Vagina (tissue), 2 donors: Measurements from ENCODE around the gene NPAP1. TPM values are rescaled to one million over a fixed set of nuclear protein-coding genes. Genes with fewer than 3 reads are reported as not detected.

ENCODE experiments used
- DNase-seq, 2 donors: peaks; one replicate each; pipeline ENCODE4 v3.0.0-alpha.2; 2017; ENCODE audit errors: extremely low spot score in 2 of 2
- H3K27ac ChIP-seq: fragments of 200-600 bp; sonication (generic); one replicate; pipeline ENCODE4 v1.5.1; 2019
- H3K27me3 ChIP-seq: fragments of 200-600 bp; sonication (generic); one replicate; pipeline ENCODE4 v1.5.1; 2019
- H3K36me3 ChIP-seq, 2 donors: fragments of 200-600 bp; sonication (generic); one replicate each; pipeline ENCODE4 v1.5.1; 2017 to 2019
- H3K4me1 ChIP-seq: fragments of 200-600 bp; sonication (generic); one replicate; pipeline ENCODE4 v1.5.1; 2019
- H3K4me3 ChIP-seq, 2 donors: fragments of 200-600 bp; sonication (generic); 1 replicate in 1 of 2; 2 replicates in 1 of 2; pipeline ENCODE4 v1.5.1; 2016 to 2019
- H3K9me3 ChIP-seq: fragments of 200-600 bp; sonication (generic); one replicate; pipeline ENCODE4 v1.5.1; 2019
- POLR2A ChIP-seq, 2 donors: fragments of 450-650 bp; IDR thresholded peaks; one replicate each; pipeline ENCODE4 v1.6.1; 2017; ENCODE audit warnings: antibody characterized with exemption in 2 of 2, mild to moderate bottlenecking in 2 of 2, moderate library complexity in 2 of 2
- POLR2AphosphoS5 ChIP-seq, 2 donors: sonication (generic); formaldehyde crosslinking; IDR thresholded peaks; one replicate each; pipeline ENCODE4 v1.9.0; 2017; ENCODE audit warnings: antibody characterized with exemption in 2 of 2, mild to moderate bottlenecking in 2 of 2, low read depth in 1 of 2; ENCODE audit not compliant: insufficient read depth in 1 of 2
- intact Hi-C: fragments of 100-400 bp; cut with DNase I; formaldehyde crosslinking; loops from one replicate; pipeline ENCODE4 v1.15.1; 2023
- total RNA-seq: library from RNA; depleted of rRNA; stranded (reverse); fragments of >200 nt; gene quantifications from one replicate; pipeline ENCODE4 v1.2.3, GENCODE V29; 2016
- TF ChIP-seq, protein P1 (sequence below), 3 experiments: fragments of 450-650 bp in 2 of 3; fragments of 200-600 bp in 1 of 3; sonication (generic) in 1 of 3; IDR thresholded peaks; one replicate each; pipeline ENCODE4 v1.5.1; 2017 to 2019; ENCODE audit warnings: antibody characterized with exemption in 3 of 3, mild to moderate bottlenecking in 2 of 3, moderate library complexity in 2 of 3

The NPAP1 gene
- total RNA-seq, 1 donor from 2014 or later, result not detected

DNA sequence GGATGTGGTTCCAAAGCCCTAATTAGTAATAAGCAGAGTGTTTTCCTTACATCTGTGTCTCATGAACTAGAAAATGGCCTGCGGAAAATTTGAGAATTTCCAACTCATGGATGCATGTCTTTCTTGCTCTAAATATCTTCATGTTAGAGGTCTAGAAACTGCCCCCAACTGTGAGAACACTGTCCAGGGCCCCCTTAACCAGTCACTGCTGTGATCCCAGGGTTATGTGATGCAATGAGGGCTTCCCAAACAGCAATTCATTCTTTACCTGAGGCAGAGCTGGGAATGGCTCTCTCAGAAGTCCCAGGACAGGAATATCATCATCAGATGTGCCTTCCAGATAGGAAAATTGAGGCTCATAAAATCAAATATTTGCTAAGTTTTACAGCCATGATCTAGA is 8.2 kb downstream of the NPAP1 start:
- H3K27ac ChIP-seq, result no peak overlapping the region
- no peak overlapping the region for H3K4me3 ChIP-seq
- H3K36me3 ChIP-seq, result no peaks in the 10 kb centered on the region
- no peaks in the 10 kb centered on the region for H3K4me1 ChIP-seq
- no peak for DNase-seq
- no peaks in the 10 kb centered on the region for H3K27me3 ChIP-seq
- no peaks in the 10 kb centered on the region for H3K9me3 ChIP-seq
- intact Hi-C loops, result no loop called here
- TF ChIP-seq, protein P1, sequence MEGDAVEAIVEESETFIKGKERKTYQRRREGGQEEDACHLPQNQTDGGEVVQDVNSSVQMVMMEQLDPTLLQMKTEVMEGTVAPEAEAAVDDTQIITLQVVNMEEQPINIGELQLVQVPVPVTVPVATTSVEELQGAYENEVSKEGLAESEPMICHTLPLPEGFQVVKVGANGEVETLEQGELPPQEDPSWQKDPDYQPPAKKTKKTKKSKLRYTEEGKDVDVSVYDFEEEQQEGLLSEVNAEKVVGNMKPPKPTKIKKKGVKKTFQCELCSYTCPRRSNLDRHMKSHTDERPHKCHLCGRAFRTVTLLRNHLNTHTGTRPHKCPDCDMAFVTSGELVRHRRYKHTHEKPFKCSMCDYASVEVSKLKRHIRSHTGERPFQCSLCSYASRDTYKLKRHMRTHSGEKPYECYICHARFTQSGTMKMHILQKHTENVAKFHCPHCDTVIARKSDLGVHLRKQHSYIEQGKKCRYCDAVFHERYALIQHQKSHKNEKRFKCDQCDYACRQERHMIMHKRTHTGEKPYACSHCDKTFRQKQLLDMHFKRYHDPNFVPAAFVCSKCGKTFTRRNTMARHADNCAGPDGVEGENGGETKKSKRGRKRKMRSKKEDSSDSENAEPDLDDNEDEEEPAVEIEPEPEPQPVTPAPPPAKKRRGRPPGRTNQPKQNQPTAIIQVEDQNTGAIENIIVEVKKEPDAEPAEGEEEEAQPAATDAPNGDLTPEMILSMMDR (IDR thresholded peaks at IDR 0.05), result no peak
- no peak for TF ChIP-seq POLR2A (IDR thresholded peaks at IDR 0.05)
- no peak for TF ChIP-seq POLR2AphosphoS5 (IDR thresholded peaks at IDR 0.05; ENCODE audit: insufficient read depth in 1 of 2, low read depth in 1 of 2)

GRCh38 chr15:24684313-24684712 is 8.7 kb downstream of the NPAP1 start:
- Histone ChIP-seq H3K36me3 (no peaks in the 10 kb centered on the region), H3K27me3 (no peaks in the 10 kb centered on the region), H3K4me1 (no peaks in the 10 kb centered on the region), H3K4me3 (no peak overlapping the region), H3K27ac (no peak overlapping the region), H3K9me3 (no peaks in the 10 kb centered on the region)
- intact Hi-C loops, result no loop called here
- no peak for DNase-seq
- TF ChIP-seq POLR2AphosphoS5 (IDR thresholded peaks at IDR 0.05; ENCODE audit: insufficient read depth in 1 of 2, low read depth in 1 of 2), result no peak
- no peak for TF ChIP-seq POLR2A (IDR thresholded peaks at IDR 0.05)

DNA sequence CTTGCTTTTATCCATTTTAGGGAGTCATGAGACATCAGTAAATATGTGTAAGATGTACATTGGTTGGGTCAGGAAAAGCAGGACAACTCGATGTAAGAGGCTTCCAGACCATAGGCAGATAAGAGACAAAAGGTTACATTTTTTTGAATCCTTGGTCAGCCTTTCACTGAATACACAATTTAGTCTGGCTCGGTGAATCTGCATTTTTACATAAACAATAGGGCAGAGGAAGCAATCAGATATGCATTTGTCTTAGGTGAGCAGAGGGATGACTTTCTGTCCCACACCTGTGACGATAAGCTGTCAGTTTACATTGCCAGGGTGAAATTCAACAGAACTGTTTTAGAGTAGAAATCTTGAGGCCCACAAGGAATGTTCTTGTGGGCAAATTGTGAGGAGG is 20.6 kb downstream of the NPAP1 start:
- no peaks in the 10 kb centered on the region for H3K27me3 ChIP-seq
- DNase-seq, result no peak
- TF ChIP-seq, protein P1 (IDR thresholded peaks at IDR 0.05), result no peak
- TF ChIP-seq POLR2A (IDR thresholded peaks at IDR 0.05), result no peak
- no peak for TF ChIP-seq POLR2AphosphoS5 (IDR thresholded peaks at IDR 0.05; ENCODE audit: insufficient read depth in 1 of 2, low read depth in 1 of 2)
- intact Hi-C loops, result no loop called here
- no peak overlapping the region for H3K4me3 ChIP-seq
- H3K36me3 ChIP-seq, result no peaks in the 10 kb centered on the region
- H3K9me3 ChIP-seq, result no peaks in the 10 kb centered on the region
- no peak overlapping the region for H3K27ac ChIP-seq
- H3K4me1 ChIP-seq, result no peaks in the 10 kb centered on the region

DNA sequence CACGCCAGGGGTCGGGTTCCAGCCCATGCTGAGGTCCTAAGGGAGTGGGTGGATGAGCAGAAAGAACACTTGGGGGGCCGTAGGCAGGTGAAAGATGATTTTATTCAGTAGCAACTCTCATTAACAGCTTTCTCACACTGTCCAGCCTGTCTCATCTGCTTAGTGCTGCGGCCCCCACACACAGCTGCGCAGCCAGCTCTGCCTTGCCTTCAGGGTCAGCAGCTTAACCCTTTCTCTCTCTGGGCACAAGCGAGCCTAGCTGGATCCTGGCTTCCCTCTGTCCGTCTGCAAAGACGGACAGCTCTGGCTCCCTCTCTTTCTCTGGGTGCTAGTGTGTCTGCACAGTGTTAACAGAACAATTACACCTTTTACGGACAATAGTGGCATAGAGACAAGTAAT is 21.3 kb downstream of the NPAP1 start:
- Histone ChIP-seq H3K4me3 (no peak overlapping the region), H3K36me3 (no peaks in the 10 kb centered on the region), H3K27me3 (no peaks in the 10 kb centered on the region), H3K4me1 (no peaks in the 10 kb centered on the region), H3K9me3 (no peaks in the 10 kb centered on the region), H3K27ac (no peak overlapping the region)
- no peak for DNase-seq
- no peak for TF ChIP-seq POLR2AphosphoS5 (IDR thresholded peaks at IDR 0.05; ENCODE audit: insufficient read depth in 1 of 2, low read depth in 1 of 2)
- no peak for TF ChIP-seq POLR2A (IDR thresholded peaks at IDR 0.05)
- TF ChIP-seq, protein P1 (IDR thresholded peaks at IDR 0.05), result no peak
- intact Hi-C loops, result no loop called here

GRCh38 chr15:24718289-24719082 is 42.9 kb downstream of the NPAP1 start:
- no peaks in the 10 kb centered on the region for H3K4me1 ChIP-seq
- no peaks in the 10 kb centered on the region for H3K27me3 ChIP-seq
- H3K27ac ChIP-seq, result no peak overlapping the region
- no peak for DNase-seq
- intact Hi-C loops, result no loop called here
- no peak overlapping the region for H3K4me3 ChIP-seq
- TF ChIP-seq, protein P1 (IDR thresholded peaks at IDR 0.05), result no peak
- TF ChIP-seq POLR2A (IDR thresholded peaks at IDR 0.05) (no peak), POLR2AphosphoS5 (IDR thresholded peaks at IDR 0.05; ENCODE audit: insufficient read depth in 1 of 2, low read depth in 1 of 2) (no peak)
- no peaks in the 10 kb centered on the region for H3K9me3 ChIP-seq
- H3K36me3 ChIP-seq, result no peaks in the 10 kb centered on the region
